ENCODE results near the gene XPO6.

Gene XPO6

GRCh38 chr16:28145796-28146195, 66.0 kb downstream of the XPO6 start:
- DNase-seq (ENCODE audit: low spot score), result no peak
- in situ Hi-C loops (cut with MboI; ENCODE audit: low pct_unique_long_range_greater_than_20kb, low sequenced_read_pairs, unreplicated experiment), result loop anchor here (5.0 kb wide), 1 partner anchor 42 kb away; no protein-coding TSS in a partner anchor

DNA sequence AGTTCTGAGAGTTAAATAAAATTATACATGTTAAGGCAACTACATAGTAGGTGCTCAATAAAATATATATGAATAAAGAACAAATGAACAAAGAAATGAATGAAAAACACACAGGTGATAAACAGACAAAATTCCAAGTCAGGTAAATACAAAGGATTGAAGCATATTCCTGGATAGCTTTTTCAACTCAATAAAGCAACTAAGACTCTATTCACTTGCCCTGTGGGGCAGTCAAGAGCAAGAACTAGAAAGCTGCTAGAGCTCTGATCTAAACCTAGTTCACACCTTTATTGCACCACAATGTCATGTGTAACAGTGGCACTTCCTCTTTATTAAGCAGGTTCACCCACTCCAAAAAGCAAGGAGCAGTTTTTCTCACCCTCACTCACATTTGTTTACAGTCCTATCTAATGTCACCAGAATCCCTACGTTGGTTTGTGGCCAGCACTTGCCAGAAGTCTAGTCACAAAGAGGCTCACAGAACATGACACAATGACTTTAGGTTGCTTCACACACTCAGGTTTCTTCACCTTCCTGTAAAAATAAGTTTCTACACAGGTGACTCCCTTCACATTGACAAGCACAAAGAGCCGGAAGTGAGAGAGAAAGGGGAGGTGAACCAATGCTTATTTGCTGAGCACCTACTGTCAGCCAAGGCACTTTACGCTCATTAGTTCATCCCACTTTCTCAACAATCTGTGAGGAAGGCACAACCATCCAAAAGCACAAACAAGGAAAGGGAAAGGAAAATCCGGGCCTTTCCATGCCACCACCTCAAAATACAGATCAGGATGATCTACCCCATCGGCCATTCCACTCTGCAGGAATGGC, 70.8 kb downstream of the XPO6 start:
- in situ Hi-C loops (cut with MboI; ENCODE audit: low pct_unique_long_range_greater_than_20kb, low sequenced_read_pairs, unreplicated experiment), result no loop called here
- TF ChIP-seq, protein P1, sequence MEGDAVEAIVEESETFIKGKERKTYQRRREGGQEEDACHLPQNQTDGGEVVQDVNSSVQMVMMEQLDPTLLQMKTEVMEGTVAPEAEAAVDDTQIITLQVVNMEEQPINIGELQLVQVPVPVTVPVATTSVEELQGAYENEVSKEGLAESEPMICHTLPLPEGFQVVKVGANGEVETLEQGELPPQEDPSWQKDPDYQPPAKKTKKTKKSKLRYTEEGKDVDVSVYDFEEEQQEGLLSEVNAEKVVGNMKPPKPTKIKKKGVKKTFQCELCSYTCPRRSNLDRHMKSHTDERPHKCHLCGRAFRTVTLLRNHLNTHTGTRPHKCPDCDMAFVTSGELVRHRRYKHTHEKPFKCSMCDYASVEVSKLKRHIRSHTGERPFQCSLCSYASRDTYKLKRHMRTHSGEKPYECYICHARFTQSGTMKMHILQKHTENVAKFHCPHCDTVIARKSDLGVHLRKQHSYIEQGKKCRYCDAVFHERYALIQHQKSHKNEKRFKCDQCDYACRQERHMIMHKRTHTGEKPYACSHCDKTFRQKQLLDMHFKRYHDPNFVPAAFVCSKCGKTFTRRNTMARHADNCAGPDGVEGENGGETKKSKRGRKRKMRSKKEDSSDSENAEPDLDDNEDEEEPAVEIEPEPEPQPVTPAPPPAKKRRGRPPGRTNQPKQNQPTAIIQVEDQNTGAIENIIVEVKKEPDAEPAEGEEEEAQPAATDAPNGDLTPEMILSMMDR (IDR thresholded peaks at IDR 0.05; ENCODE audit: extremely low read depth, insufficient read depth, missing control alignments), result peak; percentile 18
- DNase-seq (ENCODE audit: low spot score), result peak; percentile 64

More at GRCh38 chr16:28145796-28146195, 66.0 kb downstream of the XPO6 start:
- TF ChIP-seq, protein P1 (IDR thresholded peaks at IDR 0.05; ENCODE audit: extremely low read depth, insufficient read depth, missing control alignments), result no peak

DNA sequence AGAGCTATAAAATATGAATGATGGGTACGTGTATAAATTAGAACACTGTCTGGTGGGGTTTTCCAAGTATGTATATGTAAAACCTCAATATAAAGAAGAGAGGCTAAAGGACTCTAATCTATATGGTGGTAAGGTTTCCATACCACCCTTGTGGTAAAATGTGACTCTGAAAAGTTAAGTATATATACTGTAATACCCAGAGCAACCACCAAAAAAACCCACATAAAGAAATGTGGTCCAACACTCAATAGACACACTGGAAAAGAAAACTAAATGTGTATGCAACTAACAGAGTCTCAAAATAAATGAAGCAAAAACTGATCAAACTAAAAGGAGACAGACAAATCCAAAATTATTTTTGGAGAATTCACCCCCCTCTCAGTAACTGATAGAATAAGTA, 72.2 kb downstream of the XPO6 start:
- no peak for DNase-seq (ENCODE audit: low spot score)
- in situ Hi-C loops (cut with MboI; ENCODE audit: low pct_unique_long_range_greater_than_20kb, low sequenced_read_pairs, unreplicated experiment), result no loop called here
- TF ChIP-seq, protein P1 (IDR thresholded peaks at IDR 0.05; ENCODE audit: extremely low read depth, insufficient read depth, missing control alignments), result no peak

DNA sequence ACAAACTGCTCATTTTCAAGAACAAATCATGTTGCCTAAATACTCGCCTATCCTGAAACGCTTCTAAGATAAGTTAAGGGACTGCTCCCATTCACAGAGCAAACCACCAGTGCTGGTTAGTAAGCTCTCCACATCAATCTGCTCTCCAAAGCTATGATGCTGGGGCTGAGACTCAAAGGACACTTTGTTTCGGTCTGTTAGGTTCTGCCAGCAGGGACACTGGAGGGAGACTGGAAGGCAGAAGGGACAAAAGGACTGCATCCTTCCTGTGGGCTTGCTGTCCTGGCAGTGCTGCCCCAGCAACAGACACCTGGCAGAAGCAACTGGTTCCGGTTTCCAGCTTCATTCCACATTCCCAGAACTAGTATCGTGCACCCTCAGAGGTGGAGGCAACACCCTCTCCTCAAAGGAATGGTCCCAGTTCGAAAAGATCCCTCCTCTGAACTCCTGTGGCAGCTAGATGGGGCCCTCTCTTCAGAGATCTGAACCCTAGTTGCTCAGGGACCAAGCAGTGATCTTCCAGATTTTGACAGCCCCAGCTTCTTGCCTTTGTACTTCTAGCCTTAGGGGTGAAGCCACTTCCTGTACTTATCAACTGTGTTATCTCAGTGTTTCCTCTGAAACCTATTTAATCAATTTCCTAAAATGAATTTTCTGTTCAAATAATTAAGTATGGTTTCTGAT, 74.9 kb downstream of the XPO6 start:
- DNase-seq (ENCODE audit: low spot score), result no peak
- in situ Hi-C loops (cut with MboI; ENCODE audit: low pct_unique_long_range_greater_than_20kb, low sequenced_read_pairs, unreplicated experiment), result no loop called here
- TF ChIP-seq, protein P1 (IDR thresholded peaks at IDR 0.05; ENCODE audit: extremely low read depth, insufficient read depth, missing control alignments), result no peak

- in situ Hi-C loops (cut with MboI; ENCODE audit: low pct_unique_long_range_greater_than_20kb, low sequenced_read_pairs, unreplicated experiment), result no loop called here
- DNase-seq (ENCODE audit: low spot score), result no peak
- TF ChIP-seq, protein P1 (IDR thresholded peaks at IDR 0.05; ENCODE audit: extremely low read depth, insufficient read depth, missing control alignments), result no peak
Observed at GRCh38 chr16:28133666-28134065, 78.1 kb downstream of the XPO6 start.

GRCh38 chr16:28131743-28132393, 79.9 kb downstream of the XPO6 start:
- no peak for DNase-seq (ENCODE audit: low spot score)
- in situ Hi-C loops (cut with MboI; ENCODE audit: low pct_unique_long_range_greater_than_20kb, low sequenced_read_pairs, unreplicated experiment), result no loop called here
- TF ChIP-seq, protein P1 (IDR thresholded peaks at IDR 0.05; ENCODE audit: extremely low read depth, insufficient read depth, missing control alignments), result no peak

Data from GM13977 (cell line).